ENCODE measurements around the gene EXD3. TPM values are rescaled to one million over a fixed set of nuclear protein-coding genes. Genes with fewer than 3 reads are reported as not detected.
A peak's percentile ranks its signal among the peaks of the same experiment; 100 is the strongest.

The EXD3 gene
- total and polyA plus RNA-seq, 2 of the 13 experiments (the other 11 are each of a cell fraction or from before 2014, with no cell fraction given) = 2.7 to 4.8 TPM

DNA sequence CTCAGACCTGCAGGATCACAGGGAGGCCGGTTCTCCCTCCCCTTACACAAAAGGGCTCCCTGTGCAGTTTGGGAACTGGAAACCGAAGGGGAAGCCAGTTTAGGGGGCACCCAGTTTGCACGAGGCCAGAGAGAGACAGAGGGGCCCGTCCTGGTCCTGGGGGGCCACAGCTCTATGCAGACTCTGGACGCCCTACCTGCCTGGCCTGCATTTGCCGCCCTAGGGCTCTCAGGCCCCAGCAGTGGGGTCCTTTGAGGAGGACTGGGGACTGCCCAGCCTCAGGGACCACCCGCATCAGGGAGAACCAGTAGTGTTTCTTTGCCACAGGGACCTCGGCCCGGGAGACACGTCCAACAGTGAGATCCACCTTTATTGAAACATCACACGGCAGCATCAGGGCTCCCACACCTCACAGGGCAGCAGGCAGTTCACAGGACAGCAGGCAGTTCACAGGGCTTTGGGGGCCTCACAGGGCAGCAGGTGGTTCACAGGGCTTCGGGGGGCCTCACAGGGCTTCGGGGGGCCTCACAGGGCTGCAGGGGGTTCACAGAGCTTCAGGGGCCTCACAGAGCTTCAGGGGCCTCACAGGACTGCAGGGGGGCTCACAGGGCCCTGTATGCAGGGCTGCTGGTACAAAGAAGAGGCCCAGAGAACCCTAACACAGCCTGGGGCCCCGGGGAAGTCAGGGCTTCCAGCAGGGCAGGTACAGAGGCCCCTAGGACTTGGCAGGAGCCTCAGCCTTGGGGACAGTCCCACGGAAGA lies 36.8 kb upstream of the EXD3 start (continued):
- TF ChIP-seq, protein P1, sequence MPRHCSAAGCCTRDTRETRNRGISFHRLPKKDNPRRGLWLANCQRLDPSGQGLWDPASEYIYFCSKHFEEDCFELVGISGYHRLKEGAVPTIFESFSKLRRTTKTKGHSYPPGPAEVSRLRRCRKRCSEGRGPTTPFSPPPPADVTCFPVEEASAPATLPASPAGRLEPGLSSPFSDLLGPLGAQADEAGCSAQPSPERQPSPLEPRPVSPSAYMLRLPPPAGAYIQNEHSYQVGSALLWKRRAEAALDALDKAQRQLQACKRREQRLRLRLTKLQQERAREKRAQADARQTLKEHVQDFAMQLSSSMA (CRISPR knock-in tag; IDR thresholded peaks at IDR 0.05) = no peak
- TF ChIP-seq RNF2 (conservative IDR thresholded peaks at IDR 0.05; ENCODE audit: low read depth) (no peak), ARNT2 (CRISPR knock-in tag; IDR thresholded peaks at IDR 0.05; ENCODE audit: low read depth) (no peak), MBD4 (IDR thresholded peaks at IDR 0.05; ENCODE audit: borderline replicate concordance, low read length) (no peak), RELA (CRISPR knock-in tag; IDR thresholded peaks at IDR 0.05) (no peak; the same call in 1 of the 2 replicates), SMARCE1 (IDR thresholded peaks at IDR 0.05; ENCODE audit: borderline replicate concordance) (no peak), SMARCC2 (IDR thresholded peaks at IDR 0.05) (no peak), RORA (CRISPR knock-in tag; IDR thresholded peaks at IDR 0.05) (no peak), SRSF9 (IDR thresholded peaks at IDR 0.05; ENCODE audit: borderline replicate concordance, insufficient read depth, low read depth, low read length, poor library complexity, severe bottlenecking) (no peak), KDM5A (IDR thresholded peaks at IDR 0.05; ENCODE audit: borderline replicate concordance, low read length) (no peak), ZNF510 (CRISPR knock-in tag; IDR thresholded peaks at IDR 0.05; ENCODE audit: low read depth) (no peak), ZNF7 (CRISPR knock-in tag; IDR thresholded peaks at IDR 0.05) (no peak), BHLHE40 (IDR thresholded peaks at IDR 0.05; ENCODE audit: low read length) (no peak), ZNF747 (CRISPR knock-in tag; IDR thresholded peaks at IDR 0.05; ENCODE audit: borderline replicate concordance) (peak; percentile 76), ATF7 (IDR thresholded peaks at IDR 0.05) (no peak), ATF7 (CRISPR knock-in tag; IDR thresholded peaks at IDR 0.05) (no peak), NRL (CRISPR knock-in tag; IDR thresholded peaks at IDR 0.05; ENCODE audit: borderline replicate concordance) (no peak), SOX6 (IDR thresholded peaks at IDR 0.05) (no peak), SOX6 (CRISPR knock-in tag; IDR thresholded peaks at IDR 0.05) (no peak), PHF20 (CRISPR knock-in tag; IDR thresholded peaks at IDR 0.05) (no peak)
- TF ChIP-seq, protein P2, sequence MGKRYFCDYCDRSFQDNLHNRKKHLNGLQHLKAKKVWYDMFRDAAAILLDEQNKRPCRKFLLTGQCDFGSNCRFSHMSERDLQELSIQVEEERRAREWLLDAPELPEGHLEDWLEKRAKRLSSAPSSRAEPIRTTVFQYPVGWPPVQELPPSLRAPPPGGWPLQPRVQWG (CRISPR knock-in tag; IDR thresholded peaks at IDR 0.05; ENCODE audit: borderline replicate concordance, low read depth) = no peak
- TF ChIP-seq, protein P3, sequence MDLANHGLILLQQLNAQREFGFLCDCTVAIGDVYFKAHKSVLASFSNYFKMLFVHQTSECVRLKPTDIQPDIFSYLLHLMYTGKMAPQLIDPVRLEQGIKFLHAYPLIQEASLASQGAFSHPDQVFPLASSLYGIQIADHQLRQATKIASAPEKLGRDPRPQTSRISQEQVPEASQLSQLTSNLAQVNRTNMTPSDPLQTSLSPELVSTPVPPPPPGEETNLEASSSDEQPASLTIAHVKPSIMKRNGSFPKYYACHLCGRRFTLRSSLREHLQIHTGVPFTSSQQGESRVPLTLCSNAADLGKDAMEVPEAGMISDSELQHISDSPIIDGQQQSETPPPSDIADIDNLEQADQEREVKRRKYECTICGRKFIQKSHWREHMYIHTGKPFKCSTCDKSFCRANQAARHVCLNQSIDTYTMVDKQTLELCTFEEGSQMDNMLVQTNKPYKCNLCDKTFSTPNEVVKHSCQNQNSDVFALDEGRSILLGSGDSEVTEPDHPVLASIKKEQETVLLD (CRISPR knock-in tag; IDR thresholded peaks at IDR 0.05; ENCODE audit: low read depth) = no peak
- TF ChIP-seq, protein P4, sequence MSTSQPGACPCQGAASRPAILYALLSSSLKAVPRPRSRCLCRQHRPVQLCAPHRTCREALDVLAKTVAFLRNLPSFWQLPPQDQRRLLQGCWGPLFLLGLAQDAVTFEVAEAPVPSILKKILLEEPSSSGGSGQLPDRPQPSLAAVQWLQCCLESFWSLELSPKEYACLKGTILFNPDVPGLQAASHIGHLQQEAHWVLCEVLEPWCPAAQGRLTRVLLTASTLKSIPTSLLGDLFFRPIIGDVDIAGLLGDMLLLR (CRISPR knock-in tag; IDR thresholded peaks at IDR 0.05) = no peak
- TF ChIP-seq, protein P5, sequence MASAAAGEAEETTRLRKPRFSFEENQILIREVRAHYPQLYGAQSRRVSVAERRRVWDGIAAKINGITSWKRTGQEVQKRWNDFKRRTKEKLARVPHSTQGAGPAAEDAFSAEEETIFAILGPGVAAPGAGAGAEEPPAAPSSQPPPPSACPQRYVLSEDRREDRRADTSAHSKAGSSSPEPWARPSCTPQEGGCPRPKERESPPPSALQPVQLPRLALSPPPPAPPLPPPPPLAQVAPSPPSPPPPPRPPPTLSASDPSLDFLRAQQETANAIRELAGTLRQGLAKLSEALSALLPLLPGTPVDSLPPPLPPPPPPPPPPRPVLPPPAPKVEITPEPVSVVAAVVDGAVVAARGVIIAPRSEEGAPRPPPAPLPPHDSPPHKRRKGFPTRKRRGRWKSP (CRISPR knock-in tag; IDR thresholded peaks at IDR 0.05) = no peak
- TF ChIP-seq, protein P6, sequence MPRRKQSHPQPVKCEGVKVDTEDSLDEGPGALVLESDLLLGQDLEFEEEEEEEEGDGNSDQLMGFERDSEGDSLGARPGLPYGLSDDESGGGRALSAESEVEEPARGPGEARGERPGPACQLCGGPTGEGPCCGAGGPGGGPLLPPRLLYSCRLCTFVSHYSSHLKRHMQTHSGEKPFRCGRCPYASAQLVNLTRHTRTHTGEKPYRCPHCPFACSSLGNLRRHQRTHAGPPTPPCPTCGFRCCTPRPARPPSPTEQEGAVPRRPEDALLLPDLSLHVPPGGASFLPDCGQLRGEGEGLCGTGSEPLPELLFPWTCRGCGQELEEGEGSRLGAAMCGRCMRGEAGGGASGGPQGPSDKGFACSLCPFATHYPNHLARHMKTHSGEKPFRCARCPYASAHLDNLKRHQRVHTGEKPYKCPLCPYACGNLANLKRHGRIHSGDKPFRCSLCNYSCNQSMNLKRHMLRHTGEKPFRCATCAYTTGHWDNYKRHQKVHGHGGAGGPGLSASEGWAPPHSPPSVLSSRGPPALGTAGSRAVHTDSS (CRISPR knock-in tag; conservative IDR thresholded peaks at IDR 0.05) = no peak
